C4-2B (cell line): ENCODE data around the gene PTPRN2.

Experiments
- CTCF ChIP-seq: fragments of 450-650 bp; conservative IDR thresholded peaks from 2 replicates; pipeline ENCODE4 v1.5.1; 2017; ENCODE audit warnings: mild to moderate bottlenecking
- ZFX ChIP-seq: fragments of 450-650 bp; IDR thresholded peaks from 2 replicates; pipeline ENCODE4 v1.6.1; 2017

GRCh38 chr7:158032561-158033115, 555.0 kb downstream of the PTPRN2 start:
- TF ChIP-seq CTCF: no peak
- no peak for TF ChIP-seq ZFX
